IMR-90 (cell line): ENCODE measurements around the gene PARD6G. TPM values are rescaled to one million over a fixed set of nuclear protein-coding genes. Genes with fewer than 3 reads are reported as not detected.

Experiments
- ATAC-seq: fragments of 200-7000 bp; cut with Tn5 transposase; 2 replicates; pipeline ENCODE4 v1.9.1; 2020; ENCODE audit warnings: low read depth, mild to moderate bottlenecking, moderate library complexity
- BruUV-seq: library from RNA; stranded (reverse); fragments of 400-500 nt; replicated peaks from 2 replicates; lab custom pipeline; 2021; lab: Mats Ljungman, UMichigan
- CTCF ChIA-PET: fragments of 300-600 bp; formaldehyde crosslinking; extraction: SDS; loops from one replicate; lab custom pipeline; 2021; ENCODE audit warnings: antibody characterized with exemption; lab: Yijun Ruan, JAX
- POLR2A ChIA-PET: fragments of 300-600 bp; sonication (Branson Sonifier 250); formaldehyde crosslinking; loops from one replicate; lab custom pipeline; 2022; ENCODE audit warnings: antibody characterized with exemption; ENCODE audit not compliant: unreplicated experiment; lab: Charles Lee
- DNase-seq: peaks from one replicate; pipeline ENCODE4 v3.0.0; 2013
- H2AFZ ChIP-seq: replicated peaks from 2 replicates; pipeline ENCODE3; 2013; ENCODE audit warnings: low read length, mild to moderate bottlenecking; ENCODE audit not compliant: poor library complexity
- H2AK5ac ChIP-seq: 2 replicates; pipeline ENCODE4 v1.6.1; 2013; ENCODE audit warnings: low read depth, low read length, inconsistent platforms
- H2AK9ac ChIP-seq: replicated peaks from 2 replicates; pipeline ENCODE3; 2013; ENCODE audit warnings: mild to moderate bottlenecking, low read depth, low read length, moderate library complexity; ENCODE audit not compliant: poor library complexity
- H2BK120ac ChIP-seq: 2 replicates; pipeline ENCODE4 v1.6.1; 2013; ENCODE audit warnings: low read depth, low read length, inconsistent platforms
- H2BK15ac ChIP-seq: 3 replicates; pipeline ENCODE4 v1.6.1; 2013; ENCODE audit warnings: low read depth, low read length, inconsistent platforms
- H2BK20ac ChIP-seq: 2 replicates; pipeline ENCODE4 v1.6.1; 2013; ENCODE audit warnings: low read depth, mild to moderate bottlenecking, inconsistent platforms, low read length, moderate library complexity
- H2BK5ac ChIP-seq: 2 replicates; pipeline ENCODE4 v1.6.1; 2013; ENCODE audit warnings: mild to moderate bottlenecking, low read depth, low read length, inconsistent platforms; ENCODE audit not compliant: poor library complexity, severe bottlenecking
- H3K14ac ChIP-seq: replicated peaks from 2 replicates; pipeline ENCODE4 v1.6.1; 2013; ENCODE audit warnings: low read depth, low read length, inconsistent platforms
- H3K18ac ChIP-seq: 2 replicates; pipeline ENCODE4 v1.6.1; 2013; ENCODE audit warnings: low read depth, low read length, control low read depth
- H3K23ac ChIP-seq: 2 replicates; pipeline ENCODE4 v1.6.1; 2013; ENCODE audit warnings: low read depth, low read length, inconsistent platforms
- H3K27ac ChIP-seq: 2 replicates; pipeline ENCODE4 v1.5.1; 2013; ENCODE audit warnings: mild to moderate bottlenecking, control low read depth, low read length; ENCODE audit not compliant: insufficient read depth
- H3K27me3 ChIP-seq: 2 replicates; pipeline ENCODE4 v1.6.1; 2013; ENCODE audit warnings: low read length; ENCODE audit not compliant: control insufficient read depth, insufficient read depth
- H3K36me3 ChIP-seq: 2 replicates; pipeline ENCODE4 v1.6.1; 2013; ENCODE audit warnings: low read length, mixed read lengths; ENCODE audit not compliant: control insufficient read depth, insufficient read depth
- H3K4ac ChIP-seq: 2 replicates; pipeline ENCODE4 v1.6.1; 2013; ENCODE audit warnings: low read depth, low read length, inconsistent platforms
- H3K4me1 ChIP-seq: 2 replicates; pipeline ENCODE4 v1.6.1; 2013; ENCODE audit warnings: low read length, mixed read lengths; ENCODE audit not compliant: control insufficient read depth, insufficient read depth
- H3K4me2 ChIP-seq: 2 replicates; pipeline ENCODE4 v1.6.1; 2013; ENCODE audit warnings: low read depth, mild to moderate bottlenecking, control low read depth, low read length, moderate library complexity
- H3K4me3 ChIP-seq: 2 replicates; pipeline ENCODE4 v1.5.1; 2013; ENCODE audit warnings: low read depth, mild to moderate bottlenecking, control low read depth, low read length, moderate library complexity; ENCODE audit not compliant: insufficient read depth
- H3K56ac ChIP-seq: 2 replicates; pipeline ENCODE4 v1.6.1; 2013; ENCODE audit warnings: low read length, inconsistent platforms; ENCODE audit not compliant: insufficient read depth; ENCODE audit errors: extremely low read depth
- H3K79me1 ChIP-seq, 2 experiments: 2 replicates each; pipeline ENCODE4 v1.6.1; 2013; ENCODE audit warnings: low read length in 2 of 2, inconsistent platforms in 1 of 2, low read depth in 1 of 2
- H3K9ac ChIP-seq: 2 replicates; pipeline ENCODE4 v1.6.1; 2013; ENCODE audit warnings: low read depth, low read length, control low read depth
- H3K9me1 ChIP-seq: 2 replicates; pipeline ENCODE4 v1.6.1; 2013; ENCODE audit warnings: low read length, inconsistent platforms; ENCODE audit not compliant: insufficient read depth
- H3K9me3 ChIP-seq: 2 replicates; pipeline ENCODE4 v1.6.1; 2013; ENCODE audit warnings: low read length; ENCODE audit not compliant: control insufficient read depth, insufficient read depth
- H4K20me1 ChIP-seq: 2 replicates; pipeline ENCODE4 v1.6.1; 2013; ENCODE audit warnings: low read length, inconsistent platforms; ENCODE audit not compliant: insufficient read depth
- H4K5ac ChIP-seq: 2 replicates; pipeline ENCODE4 v1.6.1; 2013; ENCODE audit warnings: mild to moderate bottlenecking, low read depth, low read length, control low read depth
- H4K8ac ChIP-seq, 2 experiments: 2 replicates each; pipeline ENCODE4 v1.6.1; 2013; ENCODE audit warnings: low read depth in 2 of 2, low read length in 2 of 2, control low read depth in 1 of 2, inconsistent platforms in 1 of 2
- H4K91ac ChIP-seq: 2 replicates; pipeline ENCODE4 v1.6.1; 2013; ENCODE audit warnings: low read depth, low read length, inconsistent platforms; ENCODE audit not compliant: insufficient read depth
- MAZ ChIP-seq: IDR thresholded peaks from 2 replicates; pipeline ENCODE4 v1.6.1; 2012; ENCODE audit warnings: low read depth, mild to moderate bottlenecking, low read length, improper control_type of control experiment, moderate library complexity, borderline replicate concordance
- POLR2A ChIP-seq: IDR thresholded peaks from 2 replicates; pipeline ENCODE4 v1.6.1; 2012; ENCODE audit warnings: mild to moderate bottlenecking, low read depth, low read length
- RFX5 ChIP-seq: IDR thresholded peaks from 2 replicates; pipeline ENCODE4 v1.8.0; 2012; ENCODE audit warnings: low read depth, mild to moderate bottlenecking, low read length, moderate library complexity
- USF2 ChIP-seq: fragments of 150-350 bp; IDR thresholded peaks from 2 replicates; pipeline ENCODE4 v1.6.1; 2017; ENCODE audit warnings: mild to moderate bottlenecking, antibody characterized with exemption, low read length, low read depth
- WGBS, 2 experiments: methylation state at CpG; one replicate each; pipeline versions ENCODE4 v1.1.5 to v1.1.7; 2013; ENCODE audit warnings: missing lambda C conversion rate in 2 of 2; ENCODE audit not compliant: insufficient read length in 1 of 2; ENCODE audit errors: extremely low coverage in 2 of 2; 5-methylcytosine and 5-hydroxymethylcytosine counted together
- dilution Hi-C: fragments of 300-500 bp; cut with HindIII; formaldehyde crosslinking; loops from one replicate; pipeline ENCODE4 v1.14.3; 2018; ENCODE audit warnings: low sequenced_read_pairs; ENCODE audit not compliant: unreplicated experiment
- in situ Hi-C: fragments of 300-500 bp; cut with MboI; formaldehyde crosslinking; loops from 3 replicates; pipeline ENCODE4 v1.14.3; 2019; ENCODE audit warnings: low sequenced_read_pairs, inconsistent platforms, mixed read lengths
- intact Hi-C: fragments of 100-400 bp; cut with micrococcal nuclease; formaldehyde crosslinking; loops from 2 replicates; pipeline ENCODE4 v1.10.0; 2022
- polyA plus RNA-seq, 3 experiments: library from polyadenylated mRNA; depleted of rRNA; stranded (reverse); fragments of >200 nt; gene quantifications; 2 replicates each; pipeline ENCODE4 v1.2.3, GENCODE V29; 2012; ENCODE audit warnings: low replicate concordance in 1 of 3
- total RNA-seq: library from RNA; depleted of rRNA; stranded (reverse); fragments of >200 nt; gene quantifications from 2 replicates; pipeline ENCODE4 v1.2.3, GENCODE V29; 2012
- TF ChIP-seq, protein P1 (sequence below): conservative IDR thresholded peaks from 2 replicates; pipeline ENCODE4 v1.5.1; 2012; ENCODE audit warnings: mild to moderate bottlenecking, low read depth, low read length, improper control_type of control experiment

Gene PARD6G
- total and polyA plus RNA-seq, 2 of the 4 experiments (the other 2 are of a cell fraction), result 2.5 to 4.6 TPM

DNA sequence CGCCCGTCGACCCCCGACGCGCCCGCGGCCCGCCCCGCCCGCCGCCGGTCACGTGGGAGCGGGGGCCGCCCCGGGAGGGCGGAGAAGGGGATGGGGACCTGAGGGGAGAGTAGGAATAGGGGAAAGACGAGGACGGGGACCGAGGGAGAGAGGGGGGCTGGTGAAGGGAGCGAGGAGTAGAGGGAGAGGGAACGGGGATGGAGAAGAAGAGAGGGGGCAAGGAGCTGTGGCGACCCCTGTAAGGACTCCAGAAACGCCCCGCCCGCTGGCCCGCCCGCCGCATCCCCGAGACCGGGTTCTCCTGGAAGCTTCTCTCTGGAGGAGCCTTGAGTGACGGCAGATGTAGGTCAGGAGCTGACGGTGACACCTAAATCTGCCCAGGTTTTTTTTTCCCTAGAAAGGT lies 137.6 kb downstream of the PARD6G start:
- CTCF ChIA-PET, result no interaction called here

More for the DNA sequence above, 137.6 kb downstream of the PARD6G start:
- Histone ChIP-seq H2BK5ac (no peak overlapping the region), H4K20me1 (peaks cover 37% of the 10 kb centered on the region), H3K27ac (peak overlapping the region; percentile 54; the same call in 1 of the 2 replicates), H3K56ac (peak overlapping the region; percentile 35; the same call in 1 of the 2 replicates), H3K4me1 (peaks cover 4% of the 10 kb centered on the region; the same call in 1 of the 2 replicates), H3K27me3 (no peaks in the 10 kb centered on the region), H3K23ac (peak overlapping the region; percentile 77; the same call in 1 of the 2 replicates), H2AK5ac (no peak overlapping the region), H4K8ac (peak overlapping the region in 1 of 2 experiments; percentile 40; a peak in 1 of 4 replicates), H3K36me3 (no peaks in the 10 kb centered on the region), H2BK120ac (no peak overlapping the region), H3K18ac (0 out of 2 replicates have a peak overlapping the region, but pooled peaks have one; percentile 69), H4K91ac (no peak overlapping the region; the same call in 1 of the 2 replicates), H4K5ac (no peak overlapping the region), H2BK20ac (no peak overlapping the region), H3K4ac (peak overlapping the region; percentile 54; the same call in 1 of the 2 replicates), H3K4me3 (peak overlapping the region; percentile 100), H3K9me3 (no peaks in the 10 kb centered on the region), H2AFZ (peak overlapping the region; percentile 95), H3K4me2 (peak overlapping the region; percentile 80), H3K79me1 (peaks cover 24 to 38% of the 10 kb centered on the region in 2 experiments), H3K9ac (peak overlapping the region; percentile 85), H2AK9ac (peak overlapping the region; percentile 38), H3K9me1 (peaks cover 8% of the 10 kb centered on the region), H2BK15ac (no peak overlapping the region), H3K14ac (peak overlapping the region; percentile 70; the same call in 1 of the 2 replicates)
- DNase-seq (peak; percentile 31), ATAC-seq (peak; percentile 60)
- WGBS, 2 experiments, result no CpG with 5 or more reads among the region's 34 CpGs
- BruUV-seq, result no TSS peak
- peak; percentile 86 for TF ChIP-seq USF2
- TF ChIP-seq POLR2A, result no peak
- TF ChIP-seq RFX5, result no peak
- peak; percentile 88; the same call in 1 of the 2 replicates for TF ChIP-seq MAZ
- TF ChIP-seq, protein P1, sequence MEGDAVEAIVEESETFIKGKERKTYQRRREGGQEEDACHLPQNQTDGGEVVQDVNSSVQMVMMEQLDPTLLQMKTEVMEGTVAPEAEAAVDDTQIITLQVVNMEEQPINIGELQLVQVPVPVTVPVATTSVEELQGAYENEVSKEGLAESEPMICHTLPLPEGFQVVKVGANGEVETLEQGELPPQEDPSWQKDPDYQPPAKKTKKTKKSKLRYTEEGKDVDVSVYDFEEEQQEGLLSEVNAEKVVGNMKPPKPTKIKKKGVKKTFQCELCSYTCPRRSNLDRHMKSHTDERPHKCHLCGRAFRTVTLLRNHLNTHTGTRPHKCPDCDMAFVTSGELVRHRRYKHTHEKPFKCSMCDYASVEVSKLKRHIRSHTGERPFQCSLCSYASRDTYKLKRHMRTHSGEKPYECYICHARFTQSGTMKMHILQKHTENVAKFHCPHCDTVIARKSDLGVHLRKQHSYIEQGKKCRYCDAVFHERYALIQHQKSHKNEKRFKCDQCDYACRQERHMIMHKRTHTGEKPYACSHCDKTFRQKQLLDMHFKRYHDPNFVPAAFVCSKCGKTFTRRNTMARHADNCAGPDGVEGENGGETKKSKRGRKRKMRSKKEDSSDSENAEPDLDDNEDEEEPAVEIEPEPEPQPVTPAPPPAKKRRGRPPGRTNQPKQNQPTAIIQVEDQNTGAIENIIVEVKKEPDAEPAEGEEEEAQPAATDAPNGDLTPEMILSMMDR, result no peak
- dilution Hi-C loops (no loop called here), in situ Hi-C loops (no loop called here), intact Hi-C loops (loop anchor here (1.0 kb wide), 1 partner anchor 138 kb away; the partner anchor contains the start of gene PARD6G)
- POLR2A ChIA-PET, result interaction anchor here (0.5 kb wide), 2 partner anchors 75 to 454 kb away, joined by 3 read pairs; no protein-coding TSS in a partner anchor
